GM19025 (cell line): ENCODE measurements around the gene IMP4.

Experiments
- ATAC-seq: cut with Tn5 transposase; IDR thresholded peaks from one replicate; pipeline ENCODE4 v1.9.1; 2021; ENCODE audit warnings: mild to moderate bottlenecking, low read depth, moderate library complexity; ENCODE audit not compliant: unreplicated experiment

The IMP4 gene

DNA sequence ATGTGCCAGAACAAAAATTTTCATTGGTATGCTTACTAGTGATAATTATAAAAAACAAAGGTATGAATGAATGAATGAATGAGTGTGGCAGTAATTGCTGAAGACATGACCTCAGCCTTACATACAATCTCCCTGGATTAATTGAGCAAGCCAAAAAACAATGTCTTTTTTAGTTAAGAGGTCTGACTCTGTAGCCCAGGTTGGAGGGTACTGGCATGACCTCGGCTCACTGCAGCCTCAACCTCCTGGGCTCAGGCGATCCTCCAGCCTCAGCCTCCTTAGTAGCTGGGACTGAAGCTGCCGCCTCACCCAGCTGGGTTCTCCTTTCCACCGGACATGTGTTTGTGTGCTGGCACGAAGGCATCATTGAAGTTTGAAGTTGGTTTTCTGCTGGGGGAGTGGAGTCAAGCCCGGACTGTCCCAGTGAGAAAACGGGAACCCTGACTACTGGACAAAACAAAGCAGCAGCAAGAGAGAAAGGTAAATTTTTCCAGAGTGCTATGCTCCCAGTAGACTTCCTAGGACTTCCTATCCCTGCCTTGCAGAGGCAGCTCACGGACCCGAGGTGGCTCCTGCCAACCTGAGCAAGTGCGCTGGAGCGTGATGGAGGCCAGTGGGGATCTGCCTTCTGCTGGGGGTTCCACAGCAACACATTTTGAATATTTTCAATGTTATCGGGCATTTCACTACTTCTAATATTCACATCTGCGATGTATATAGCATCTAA, 6.4 kb upstream of the IMP4 start:
- ATAC-seq = no peak

DNA sequence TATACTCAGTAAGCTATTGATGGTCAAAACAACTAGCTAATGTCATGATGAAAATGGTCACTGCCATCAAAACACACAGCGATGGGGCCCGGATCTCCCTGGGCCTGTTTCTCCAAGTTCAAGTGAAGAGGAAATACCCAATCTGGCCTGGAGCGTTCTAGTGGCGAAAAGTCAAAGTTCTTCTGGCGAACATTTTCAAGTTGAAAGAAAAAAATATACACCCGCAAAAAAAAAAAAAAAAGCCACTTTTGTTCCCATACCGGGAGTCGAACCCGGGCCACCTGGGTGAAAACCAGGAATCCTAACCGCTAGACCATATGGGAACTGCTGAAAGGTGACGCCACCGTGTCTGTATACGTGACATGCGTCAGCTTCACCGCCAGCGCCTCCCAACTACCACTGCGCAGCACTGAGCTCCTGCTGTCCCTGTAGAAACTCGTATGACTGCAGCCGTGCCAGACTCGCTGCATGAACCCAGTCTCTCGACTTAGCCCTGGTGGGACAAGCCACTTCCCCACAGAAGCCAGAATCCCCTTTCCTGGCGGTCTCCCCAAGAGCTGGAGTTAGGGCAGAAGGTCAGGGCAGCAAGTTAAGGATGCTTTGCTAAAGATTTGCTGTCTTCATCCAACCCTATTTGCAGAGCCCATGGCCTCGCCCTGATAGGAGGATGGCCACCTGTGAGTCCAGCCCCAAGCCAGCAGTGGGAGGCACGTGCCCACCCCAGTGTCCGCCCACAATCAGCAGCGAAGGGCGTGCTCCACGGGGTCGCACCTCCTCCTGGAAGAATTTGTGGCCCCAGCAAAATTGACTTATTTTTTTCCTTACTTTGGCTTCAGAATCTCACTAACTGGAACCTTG, 5.6 kb upstream of the IMP4 start:
- ATAC-seq = no peak

GRCh38 chr2:130337735-130338325, 4.9 kb upstream of the IMP4 start:
- no peak for ATAC-seq

- no peak for ATAC-seq
These were observed 3.8 kb upstream of the IMP4 start for GRCh38 chr2:130338793-130339345.

GRCh38 chr2:130339885-130340745, 2.6 kb upstream of the IMP4 start:
- ATAC-seq = no peak

DNA sequence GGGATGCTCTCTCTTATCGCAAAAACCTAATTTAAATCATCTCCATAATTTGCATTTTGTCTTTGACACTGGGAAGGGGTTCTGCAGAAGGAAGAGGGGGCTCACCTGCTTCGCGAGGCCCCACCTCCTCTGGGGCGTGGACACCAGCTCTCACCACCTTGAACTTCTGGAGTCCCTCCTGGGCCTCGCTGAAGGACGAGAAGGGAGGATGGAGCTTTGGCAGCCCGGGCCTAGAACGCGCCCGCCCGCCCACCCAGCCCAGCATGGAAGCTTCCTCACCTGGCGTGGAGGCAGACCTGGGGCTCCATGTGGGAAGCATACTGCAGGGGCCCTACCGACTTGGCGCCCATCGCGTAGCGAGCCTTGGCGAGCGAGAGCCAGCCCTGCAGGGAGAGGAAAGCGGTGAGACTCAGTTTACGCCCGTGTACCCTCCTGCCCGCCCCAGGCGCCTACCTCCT, 1.1 kb upstream of the IMP4 start:
- ATAC-seq = peak; percentile 1

GRCh38 chr2:130342020-130342532, 621 bp upstream of the IMP4 start:
- ATAC-seq = peak; percentile 71

GRCh38 chr2:130344578-130344977, 1.9 kb downstream of the IMP4 start:
- ATAC-seq = no peak

- no peak for ATAC-seq
These were observed 2.4 kb downstream of the IMP4 start for GRCh38 chr2:130345091-130345490.

DNA sequence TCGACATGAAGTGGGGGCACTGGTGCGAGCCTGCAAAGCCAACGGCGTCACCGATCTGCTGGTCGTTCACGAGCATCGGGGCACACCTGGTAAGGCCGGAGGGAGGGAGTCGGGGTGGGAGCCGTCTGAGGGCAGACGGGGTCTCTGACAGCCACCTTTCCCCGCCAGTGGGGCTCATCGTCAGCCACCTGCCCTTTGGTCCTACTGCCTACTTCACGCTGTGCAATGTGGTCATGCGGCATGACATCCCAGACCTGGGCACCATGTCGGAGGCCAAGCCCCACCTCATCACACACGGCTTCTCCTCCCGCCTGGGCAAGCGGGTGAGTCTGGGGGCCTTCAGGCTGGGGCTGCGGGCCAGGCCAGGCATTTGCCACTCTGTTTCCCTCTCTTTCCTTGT, 2.9 kb downstream of the IMP4 start:
- no peak for ATAC-seq

GRCh38 chr2:130346041-130346740, 3.5 kb downstream of the IMP4 start:
- no peak for ATAC-seq

- ATAC-seq = no peak
These were observed 4.0 kb downstream of the IMP4 start for GRCh38 chr2:130346741-130347066.

GRCh38 chr2:130347220-130347925, 4.7 kb downstream of the IMP4 start:
- ATAC-seq = no peak

- ATAC-seq = no peak
These were observed 6.5 kb downstream of the IMP4 start for GRCh38 chr2:130349174-130349573.

DNA sequence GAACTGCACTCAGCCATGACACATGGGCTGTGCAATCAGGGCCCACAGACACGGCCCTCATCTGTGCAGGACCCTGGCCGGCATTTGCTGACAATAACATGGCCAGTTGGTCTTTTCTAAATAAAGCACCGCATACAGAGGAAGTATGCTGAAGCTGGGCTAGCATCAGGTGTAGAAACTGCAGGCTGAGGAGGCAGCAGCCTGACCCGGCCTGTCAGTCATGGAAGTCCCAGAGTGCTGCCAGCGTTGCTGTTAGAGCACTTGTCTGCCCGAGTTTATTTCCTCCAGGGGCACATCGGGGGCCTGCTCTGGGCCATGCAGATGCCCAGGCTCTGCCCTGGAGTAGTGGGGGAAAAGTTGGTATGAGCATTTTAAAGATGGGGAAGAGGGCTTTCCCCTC, 9.0 kb downstream of the IMP4 start:
- ATAC-seq = no peak

GRCh38 chr2:130352237-130352636, 9.5 kb downstream of the IMP4 start:
- ATAC-seq = no peak

DNA sequence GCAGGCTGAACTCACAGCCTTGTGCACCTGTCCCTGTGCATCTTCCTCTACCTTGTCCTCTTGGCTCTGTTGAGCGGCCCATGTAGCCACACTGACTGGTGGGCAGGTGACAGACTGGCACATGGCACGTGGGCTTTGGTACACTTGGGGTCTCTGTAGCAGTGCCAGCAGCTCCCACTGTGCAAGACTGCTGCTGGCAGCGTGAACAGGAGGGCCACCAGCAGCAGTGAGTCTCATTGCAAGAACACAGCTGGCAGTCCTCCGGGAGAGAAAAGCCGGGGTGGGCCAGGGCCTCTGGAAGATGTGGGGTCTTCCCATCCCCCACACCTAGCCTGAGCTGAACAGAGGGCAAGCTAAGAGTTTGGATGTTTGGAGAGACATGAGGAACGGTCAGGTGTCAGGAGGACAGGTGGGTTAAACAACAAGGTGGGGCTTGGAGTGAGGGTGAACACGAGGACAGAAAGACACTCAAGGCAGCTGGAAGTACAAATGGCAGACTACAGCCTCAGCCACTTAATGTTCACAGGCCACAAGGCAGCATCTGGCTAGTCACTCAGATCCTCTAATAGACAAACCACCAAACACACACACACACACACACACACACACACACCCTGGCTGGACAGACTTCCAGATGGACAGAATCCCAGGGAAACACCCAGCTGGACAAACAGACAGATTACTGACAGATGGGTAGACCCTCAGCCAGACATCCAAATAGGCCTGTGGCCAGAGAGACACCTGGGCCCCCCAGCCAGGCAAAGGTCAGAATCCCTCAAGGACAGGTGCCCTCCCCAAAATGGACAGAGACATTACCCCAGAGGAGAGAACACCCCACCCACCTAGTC, 10.8 kb downstream of the IMP4 start:
- no peak for ATAC-seq

DNA sequence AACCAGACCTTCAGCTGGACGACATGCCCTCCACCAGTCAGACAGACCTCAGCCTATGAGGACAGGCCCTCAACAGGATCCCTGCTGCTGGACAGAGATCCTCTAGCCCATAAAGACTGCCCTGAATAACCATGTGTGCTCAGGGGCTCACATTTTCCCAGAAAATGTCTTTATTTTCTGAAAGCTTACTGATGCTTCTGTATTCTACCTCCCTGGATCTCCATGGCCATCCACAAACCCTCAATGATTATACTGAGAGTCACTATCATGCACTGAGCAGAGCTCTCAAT, 11.4 kb downstream of the IMP4 start:
- ATAC-seq = no peak
